Panc1 (cell line): Measurements from ENCODE around the gene PITPNB. TPM values are rescaled to one million over a fixed set of nuclear protein-coding genes. Genes with fewer than 3 reads are reported as not detected.

Experiments used
- ATAC-seq: fragments of 200-7000 bp; cut with Tn5 transposase; 2 replicates; pipeline ENCODE4 v1.9.1; 2020; ENCODE audit warnings: mild to moderate bottlenecking, moderate library complexity
- BruUV-seq: library from RNA; stranded (reverse); fragments of 400-500 nt; replicated peaks from 2 replicates; lab custom pipeline; 2021; lab: Mats Ljungman, UMichigan
- CTCF ChIA-PET: fragments of 300-600 bp; sonication (Branson Sonifier 250); formaldehyde crosslinking; loops from one replicate; lab custom pipeline; 2022; ENCODE audit warnings: antibody characterized with exemption; lab: Charles Lee
- POLR2A ChIA-PET: fragments of 300-600 bp; sonication (Branson Sonifier 250); formaldehyde crosslinking; loops from one replicate; lab custom pipeline; 2022; ENCODE audit warnings: antibody characterized with exemption; lab: Charles Lee
- DNase-seq: peaks from one replicate; pipeline ENCODE4 v3.0.0-alpha.2; 2010; ENCODE audit warnings: low read depth, low spot score
- H3K27ac ChIP-seq: 2 replicates; pipeline ENCODE4 v1.5.1; 2011; ENCODE audit warnings: mild to moderate bottlenecking, low read length, inconsistent platforms
- H3K27me3 ChIP-seq: fragments of 200-500 bp; sonication (Bioruptor generic); 2 replicates; pipeline ENCODE4 v1.6.0; 2014; ENCODE audit warnings: low read length, inconsistent platforms; ENCODE audit not compliant: control insufficient read depth, insufficient read depth
- H3K36me3 ChIP-seq: fragments of 200-500 bp; sonication (Bioruptor generic); 2 replicates; pipeline ENCODE4 v1.5.1; 2014; ENCODE audit warnings: inconsistent platforms, mild to moderate bottlenecking, low read length, moderate library complexity; ENCODE audit not compliant: control insufficient read depth, insufficient read depth
- H3K4me1 ChIP-seq: 2 replicates; pipeline ENCODE4 v1.5.1; 2011; ENCODE audit warnings: inconsistent platforms, mild to moderate bottlenecking, low read length, moderate library complexity; ENCODE audit not compliant: control insufficient read depth, insufficient read depth
- H3K4me3 ChIP-seq, 2 experiments: 2 replicates each; pipeline ENCODE4 v1.5.1; 2011 to 2012; ENCODE audit warnings: low read depth in 2 of 2, low read length in 2 of 2, mild to moderate bottlenecking in 2 of 2, inconsistent platforms in 1 of 2, moderate library complexity in 1 of 2
- H3K9me3 ChIP-seq: fragments of 200-500 bp; sonication (Bioruptor generic); 2 replicates; pipeline ENCODE4 v1.5.1; 2014; ENCODE audit warnings: low read depth, mild to moderate bottlenecking, inconsistent platforms, low read length, moderate library complexity; ENCODE audit not compliant: control insufficient read depth, insufficient read depth
- CTCF ChIP-seq: fragments of 450-650 bp; IDR thresholded peaks from 2 replicates; pipeline ENCODE4 v1.5.1; 2017; ENCODE audit warnings: mild to moderate bottlenecking
- POLR2AphosphoS5 ChIP-seq: IDR thresholded peaks from 2 replicates; pipeline ENCODE4 v1.6.1; 2012; ENCODE audit warnings: mild to moderate bottlenecking, low read depth, low read length, moderate library complexity
- REST ChIP-seq, 2 experiments: IDR thresholded peaks; 2 replicates each; pipeline ENCODE4 v1.6.1; 2011 to 2012; ENCODE audit warnings: low read depth in 2 of 2, control low read depth in 1 of 2, low read length in 1 of 2, mild to moderate bottlenecking in 1 of 2, moderate library complexity in 1 of 2; ENCODE audit not compliant: insufficient read depth in 1 of 2
- SIN3A ChIP-seq: IDR thresholded peaks from 2 replicates; pipeline ENCODE4 v1.6.1; 2012; ENCODE audit warnings: low read depth, mild to moderate bottlenecking, low read length, moderate library complexity, borderline replicate concordance; ENCODE audit not compliant: insufficient read depth
- in situ Hi-C: cut with HindIII; loops from 2 replicates; pipeline ENCODE4 v1.10.0; 2016; ENCODE audit warnings: low sequenced_read_pairs, low pct_unique_long_range_greater_than_20kb
- intact Hi-C: fragments of 100-400 bp; cut with micrococcal nuclease; formaldehyde crosslinking; loops from one replicate; pipeline ENCODE4 v1.10.0; 2022; ENCODE audit not compliant: unreplicated experiment
- total RNA-seq: library from RNA; stranded (reverse); gene quantifications from one replicate; pipeline ENCODE4 v1.2.1, GENCODE V29; 2021; ENCODE audit not compliant: unreplicated experiment

Gene PITPNB
- total RNA-seq, 1 experiment from 2014 or later: 67.0 TPM

- no peak for DNase-seq
- no peaks in the 10 kb centered on the region for H3K27me3 ChIP-seq
- H3K36me3 ChIP-seq: peaks cover 12% of the 10 kb centered on the region
- ChIA-PET POLR2A (no interaction called here), CTCF (interaction anchor here (0.6 to 0.7 kb wide), 2 partner anchors 10 to 16 kb away, joined by 3 read pairs; no protein-coding TSS in a partner anchor)
- BruUV-seq: no TSS peak
- in situ Hi-C loops (no loop called here), intact Hi-C loops (loop anchor here (5.0 kb wide), 1 partner anchor 121 kb away; no protein-coding TSS in a partner anchor)
- H3K4me1 ChIP-seq: peaks cover 7% of the 10 kb centered on the region; the same call in 1 of the 2 replicates
- TF ChIP-seq CTCF (peak; percentile 41; the same call in 1 of the 2 replicates), SIN3A (no peak), POLR2AphosphoS5 (no peak)
- H3K27ac ChIP-seq: no peak overlapping the region
- ATAC-seq: no peak
- H3K9me3 ChIP-seq: no peaks in the 10 kb centered on the region
- H3K4me3 ChIP-seq: no peak overlapping the region
Observed at GRCh38 chr22:27886843-27887151, 32.3 kb downstream of the PITPNB start.

- intact Hi-C loops (loop anchor here (5.0 kb wide), 1 partner anchor 121 kb away; no protein-coding TSS in a partner anchor), in situ Hi-C loops (no loop called here)
- H3K9me3 ChIP-seq: no peaks in the 10 kb centered on the region
- H3K27me3 ChIP-seq: no peaks in the 10 kb centered on the region
- peaks cover 7% of the 10 kb centered on the region; the same call in 1 of the 2 replicates for H3K4me1 ChIP-seq
- no peak overlapping the region for H3K4me3 ChIP-seq
- ATAC-seq (peak; percentile 62), DNase-seq (peak; percentile 39)
- CTCF ChIA-PET: interaction anchor here (0.6 to 0.7 kb wide), 3 partner anchors 10 to 27 kb away, joined by 3 read pairs; no protein-coding TSS in a partner anchor
- POLR2A ChIA-PET: no interaction called here
- no TSS peak for BruUV-seq
- TF ChIP-seq CTCF (peak; percentile 73; the same call in 1 of the 2 replicates), REST (IDR thresholded peaks at IDR 0.05; ENCODE audit: insufficient read depth in 1 of 2, low read depth in 2 of 2, low read length in 1 of 2) (no peak)
- peaks cover 12% of the 10 kb centered on the region for H3K36me3 ChIP-seq
- no peak overlapping the region for H3K27ac ChIP-seq
Observed at GRCh38 chr22:27885977-27886842, 32.8 kb downstream of the PITPNB start.
